AG04450 (cell line): ENCODE measurements around the gene CABYR. TPM values are rescaled to one million over a fixed set of nuclear protein-coding genes. Genes with fewer than 3 reads are reported as not detected.

Source experiments
- CTCF ChIA-PET: fragments of 300-600, 350-600 bp; formaldehyde crosslinking; extraction: SDS; loops from one replicate; lab custom pipeline; 2022; ENCODE audit warnings: antibody characterized with exemption, inconsistent platforms; lab: Charles Lee
- POLR2A ChIA-PET: fragments of 350-600 bp; formaldehyde crosslinking; extraction: SDS; loops from one replicate; lab custom pipeline; 2021; ENCODE audit warnings: antibody characterized with exemption, inconsistent platforms; lab: Yijun Ruan, JAX
- DNase-seq: peaks from one replicate; pipeline ENCODE4 v3.0.0-alpha.2; 2011; ENCODE audit warnings: low read depth, low spot score
- H3K27ac ChIP-seq: one replicate; pipeline ENCODE4 v1.5.1; 2012; ENCODE audit warnings: low read depth, low read length, control low read depth
- H3K27me3 ChIP-seq: one replicate; pipeline ENCODE4 v1.6.0; 2012; ENCODE audit warnings: low read length; ENCODE audit not compliant: control insufficient read depth, insufficient read depth
- H3K4me3 ChIP-seq: 2 replicates; pipeline ENCODE4 v1.5.1; 2011; ENCODE audit warnings: mild to moderate bottlenecking, low read depth, low read length, control low read depth
- H3K9me3 ChIP-seq: 2 replicates; pipeline ENCODE4 v1.5.1; 2012; ENCODE audit warnings: low read length; ENCODE audit not compliant: control insufficient read depth, insufficient read depth
- polyA minus RNA-seq: library from RNA; depleted of rRNA, polyadenylated mRNA; stranded (reverse); fragments of >200 nt; gene quantifications from 2 replicates; pipeline ENCODE4 v1.2.3, GENCODE V29; 2011; rRNA and poly(A)+ RNA removed
- polyA plus RNA-seq: library from polyadenylated mRNA; depleted of rRNA; stranded (reverse); fragments of >200 nt; gene quantifications from 2 replicates; pipeline ENCODE4 v1.2.3, GENCODE V29; 2011; rRNA removed
- TF ChIP-seq, protein P1 (sequence below): IDR thresholded peaks from 2 replicates; pipeline ENCODE4 v1.5.1; 2011; ENCODE audit warnings: low read depth, low read length, control low read depth, inconsistent platforms

CABYR gene, protein sequence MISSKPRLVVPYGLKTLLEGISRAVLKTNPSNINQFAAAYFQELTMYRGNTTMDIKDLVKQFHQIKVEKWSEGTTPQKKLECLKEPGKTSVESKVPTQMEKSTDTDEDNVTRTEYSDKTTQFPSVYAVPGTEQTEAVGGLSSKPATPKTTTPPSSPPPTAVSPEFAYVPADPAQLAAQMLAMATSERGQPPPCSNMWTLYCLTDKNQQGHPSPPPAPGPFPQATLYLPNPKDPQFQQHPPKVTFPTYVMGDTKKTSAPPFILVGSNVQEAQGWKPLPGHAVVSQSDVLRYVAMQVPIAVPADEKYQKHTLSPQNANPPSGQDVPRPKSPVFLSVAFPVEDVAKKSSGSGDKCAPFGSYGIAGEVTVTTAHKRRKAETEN
- 9.9 and 11.8 TPM in 2 replicates for polyA plus RNA-seq
- polyA minus RNA-seq: 7.7 and 8.3 TPM in 2 replicates

DNA sequence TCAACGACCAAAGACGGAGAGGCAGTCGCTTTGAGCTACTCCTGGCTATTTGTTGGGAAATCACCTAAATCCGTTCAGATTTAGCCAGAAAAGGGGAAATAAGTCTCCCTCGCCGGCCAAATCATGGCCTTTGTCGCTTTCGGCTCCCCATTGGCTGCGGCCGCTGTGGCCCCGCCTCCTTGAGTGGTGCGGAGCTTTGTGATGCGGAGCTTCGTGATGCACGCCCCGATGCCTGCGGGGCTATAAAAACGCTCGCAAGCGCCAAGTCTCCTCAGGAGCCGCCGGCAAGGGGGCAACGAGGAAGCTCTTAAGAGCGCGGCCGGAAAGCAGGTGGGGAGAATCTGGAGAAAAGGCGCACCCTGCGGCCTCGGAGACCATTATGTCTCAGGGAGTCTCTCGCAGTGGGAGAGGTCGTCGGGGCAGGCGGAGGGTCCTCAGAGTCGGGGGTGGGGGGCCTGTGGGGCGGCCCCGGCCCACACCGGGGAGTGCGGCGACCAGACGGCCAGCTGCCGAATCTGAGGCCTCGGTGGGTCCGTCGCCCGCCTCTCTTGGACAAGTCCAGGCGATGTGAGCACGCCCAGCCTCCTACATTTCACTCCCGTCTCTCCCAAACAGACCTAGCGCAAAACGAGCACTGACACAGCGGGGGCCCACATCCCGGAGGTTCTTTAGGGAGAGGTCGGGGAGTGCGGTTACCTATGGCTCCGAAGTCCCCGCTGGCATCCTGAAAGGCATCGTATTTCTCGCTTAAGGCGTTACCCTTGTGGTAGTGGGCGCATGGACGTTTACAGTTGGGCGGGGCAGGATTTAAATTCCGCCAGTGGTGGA, at the start of gene CABYR:
CABYR (plus strand) TSS at position 274 of the 828 bp plus-strand sequence. CDS start 4,053 bp downstream, outside the sequence.
- DNase-seq: peak; percentile 75
- CTCF ChIA-PET: interaction anchor here (0.6 to 1.3 kb wide), 4 partner anchors 13 to 349 kb away, joined by 3 to 6 read pairs (median 4); no protein-coding TSS in a partner anchor
- TF ChIP-seq, protein P1, sequence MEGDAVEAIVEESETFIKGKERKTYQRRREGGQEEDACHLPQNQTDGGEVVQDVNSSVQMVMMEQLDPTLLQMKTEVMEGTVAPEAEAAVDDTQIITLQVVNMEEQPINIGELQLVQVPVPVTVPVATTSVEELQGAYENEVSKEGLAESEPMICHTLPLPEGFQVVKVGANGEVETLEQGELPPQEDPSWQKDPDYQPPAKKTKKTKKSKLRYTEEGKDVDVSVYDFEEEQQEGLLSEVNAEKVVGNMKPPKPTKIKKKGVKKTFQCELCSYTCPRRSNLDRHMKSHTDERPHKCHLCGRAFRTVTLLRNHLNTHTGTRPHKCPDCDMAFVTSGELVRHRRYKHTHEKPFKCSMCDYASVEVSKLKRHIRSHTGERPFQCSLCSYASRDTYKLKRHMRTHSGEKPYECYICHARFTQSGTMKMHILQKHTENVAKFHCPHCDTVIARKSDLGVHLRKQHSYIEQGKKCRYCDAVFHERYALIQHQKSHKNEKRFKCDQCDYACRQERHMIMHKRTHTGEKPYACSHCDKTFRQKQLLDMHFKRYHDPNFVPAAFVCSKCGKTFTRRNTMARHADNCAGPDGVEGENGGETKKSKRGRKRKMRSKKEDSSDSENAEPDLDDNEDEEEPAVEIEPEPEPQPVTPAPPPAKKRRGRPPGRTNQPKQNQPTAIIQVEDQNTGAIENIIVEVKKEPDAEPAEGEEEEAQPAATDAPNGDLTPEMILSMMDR: no peak
- POLR2A ChIA-PET: interaction anchor here (0.6 to 1.8 kb wide), 31 partner anchors 9 to 1348 kb away, joined by 3 to 29 read pairs (median 4); partner anchors contain the start of genes OSBPL1A and TTC39C
- Histone ChIP-seq H3K27ac (peak within 1 kb of the TSS; percentile 57), H3K27me3 (no peaks in the 10 kb centered on the region), H3K9me3 (peaks cover 3% of the 10 kb centered on the region; the same call in 1 of the 2 replicates), H3K4me3 (peak within 1 kb of the TSS; percentile 62)

DNA sequence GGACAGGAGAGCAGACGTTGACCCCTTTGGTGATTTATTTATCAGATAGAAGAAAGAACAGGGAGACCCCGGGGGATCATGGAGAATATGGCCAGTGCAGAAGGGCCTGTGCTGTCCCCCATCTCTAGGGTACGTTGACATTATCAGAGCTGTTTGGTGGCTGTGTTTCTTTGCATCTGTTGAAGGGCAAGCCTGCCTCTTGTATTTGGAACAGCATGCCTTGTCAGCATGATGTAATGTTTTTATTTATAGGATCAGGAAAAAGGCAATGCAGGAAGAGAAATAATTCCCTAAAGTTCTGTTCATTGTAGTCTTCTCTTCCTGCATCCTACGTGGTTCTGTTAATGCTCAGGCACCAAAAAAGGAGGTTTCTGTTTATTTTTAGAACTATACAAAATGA, 49.8 kb upstream of the CABYR start:
- Histone ChIP-seq H3K27me3 (no peaks in the 10 kb centered on the region), H3K27ac (no peak overlapping the region), H3K4me3 (no peak overlapping the region), H3K9me3 (no peaks in the 10 kb centered on the region)
- POLR2A ChIA-PET: no interaction called here
- CTCF ChIA-PET: no interaction called here
- no peak for DNase-seq
- TF ChIP-seq, protein P1: no peak

DNA sequence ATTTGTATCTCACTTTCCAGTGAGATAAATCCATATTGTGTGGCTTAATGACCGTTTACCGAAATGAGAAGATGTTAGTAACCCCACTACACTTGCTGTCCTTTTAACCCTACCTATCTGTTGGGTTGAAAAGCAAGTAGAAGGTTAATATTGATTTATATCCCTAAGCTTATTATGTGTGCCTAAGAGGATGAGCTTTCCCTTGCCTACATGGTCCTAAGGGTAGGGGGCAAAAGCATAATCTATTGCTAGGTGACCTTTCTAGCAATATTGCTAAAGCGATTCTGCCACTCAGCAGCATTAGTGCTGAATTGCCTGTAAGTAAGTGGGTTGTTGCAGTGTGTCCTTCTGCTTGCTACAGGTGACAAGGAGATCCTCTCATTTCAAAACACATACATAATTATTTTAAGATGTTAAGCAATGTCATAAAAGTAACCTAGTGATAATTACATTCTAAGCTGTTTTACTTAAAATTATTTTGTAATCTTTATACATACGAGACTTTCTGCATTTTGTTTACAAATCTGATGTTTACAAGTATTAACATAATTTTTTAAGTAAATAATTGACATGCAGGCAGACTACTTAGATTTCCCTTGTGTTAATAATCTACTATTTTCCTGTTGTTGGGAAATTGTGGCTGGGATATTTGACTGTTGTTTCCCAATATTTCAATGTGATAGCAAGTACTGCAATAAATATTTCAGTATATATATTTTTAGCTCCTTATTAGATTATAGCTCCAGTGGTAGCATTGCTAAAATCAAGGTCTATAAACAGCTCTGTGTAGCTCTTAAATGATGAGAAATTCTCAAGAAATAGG, 49.1 kb upstream of the CABYR start:
- H3K27ac ChIP-seq: no peak overlapping the region
- H3K27me3 ChIP-seq: no peaks in the 10 kb centered on the region
- no peak for DNase-seq
- no peaks in the 10 kb centered on the region for H3K9me3 ChIP-seq
- TF ChIP-seq, protein P1: no peak
- ChIA-PET CTCF (interaction anchor here (0.9 kb wide), 1 partner anchor 171 kb away, joined by 3 read pairs; no protein-coding TSS in a partner anchor), POLR2A (no interaction called here)
- no peak overlapping the region for H3K4me3 ChIP-seq

DNA sequence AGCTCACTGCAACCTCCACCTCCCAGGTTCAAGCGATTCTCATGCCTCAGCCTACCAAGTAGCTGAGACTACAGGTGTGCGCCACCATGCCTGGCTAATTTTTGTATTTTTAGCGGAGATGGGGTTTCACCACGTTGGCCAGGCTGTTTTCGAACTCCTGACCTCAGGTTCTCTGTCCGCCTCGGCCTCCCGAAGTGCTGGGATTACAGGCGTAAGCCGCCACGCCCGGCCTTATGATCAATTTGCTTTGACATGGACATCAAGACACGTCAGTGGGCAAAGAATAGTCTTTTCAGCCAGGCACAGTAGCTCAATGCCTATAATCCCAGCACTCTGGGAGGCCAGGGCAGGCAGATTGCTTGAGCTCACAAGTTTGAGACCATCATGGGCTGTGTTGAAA, 48.0 kb upstream of the CABYR start:
- H3K9me3 ChIP-seq: no peaks in the 10 kb centered on the region
- CTCF ChIA-PET: interaction anchor here (0.6 to 0.9 kb wide), 3 partner anchors 15 to 172 kb away, joined by 3 read pairs; no protein-coding TSS in a partner anchor
- H3K27ac ChIP-seq: no peak overlapping the region
- H3K4me3 ChIP-seq: no peak overlapping the region
- no peaks in the 10 kb centered on the region for H3K27me3 ChIP-seq
- POLR2A ChIA-PET: no interaction called here
- DNase-seq: no peak
- TF ChIP-seq, protein P1: no peak
